Cardiac fibroblast (primary cell): ENCODE data around the gene PTPRG.
A peak's percentile ranks its signal among the peaks of the same experiment; 100 is the strongest.

Source experiments
- DNase-seq, 2 donors: peaks; one replicate each; pipeline versions ENCODE4 v3.0.0 to v3.0.0-alpha.2; 2010; ENCODE audit warnings: low read depth in 2 of 2
- H3K4me3 ChIP-seq, 2 donors: replicated peaks in 1 of 2; 1 replicate in 1 of 2; 2 replicates in 1 of 2; pipeline ENCODE4 v1.5.1; 2011; ENCODE audit warnings: low read depth in 2 of 2, low read length in 2 of 2, mild to moderate bottlenecking in 2 of 2, moderate library complexity in 1 of 2
- TF ChIP-seq, protein P1 (sequence below): IDR thresholded peaks from one replicate; pipeline ENCODE4 v1.5.1; 2011; ENCODE audit warnings: low read depth, mild to moderate bottlenecking, low read length, inconsistent platforms

The PTPRG gene

DNA sequence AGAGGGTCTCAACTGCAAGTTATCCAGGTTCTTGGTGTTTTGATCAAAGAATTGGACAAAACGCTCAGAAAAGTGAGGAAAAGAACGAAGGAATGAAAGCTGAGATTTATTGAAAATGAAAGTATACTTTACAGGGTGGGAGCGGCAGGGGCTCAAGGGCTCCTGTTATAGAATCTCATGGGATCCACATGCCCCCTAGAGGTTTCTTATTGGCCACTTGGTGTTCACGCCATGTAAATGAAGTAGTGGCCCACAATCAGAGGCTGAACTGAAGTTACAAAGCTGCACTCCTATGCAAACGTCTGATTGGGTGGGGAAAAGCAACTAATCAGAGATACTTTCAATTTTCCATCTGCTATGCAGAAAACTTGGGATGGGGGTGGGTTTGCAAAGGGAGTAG is 216.7 kb downstream of the PTPRG start:
- TF ChIP-seq, protein P1, sequence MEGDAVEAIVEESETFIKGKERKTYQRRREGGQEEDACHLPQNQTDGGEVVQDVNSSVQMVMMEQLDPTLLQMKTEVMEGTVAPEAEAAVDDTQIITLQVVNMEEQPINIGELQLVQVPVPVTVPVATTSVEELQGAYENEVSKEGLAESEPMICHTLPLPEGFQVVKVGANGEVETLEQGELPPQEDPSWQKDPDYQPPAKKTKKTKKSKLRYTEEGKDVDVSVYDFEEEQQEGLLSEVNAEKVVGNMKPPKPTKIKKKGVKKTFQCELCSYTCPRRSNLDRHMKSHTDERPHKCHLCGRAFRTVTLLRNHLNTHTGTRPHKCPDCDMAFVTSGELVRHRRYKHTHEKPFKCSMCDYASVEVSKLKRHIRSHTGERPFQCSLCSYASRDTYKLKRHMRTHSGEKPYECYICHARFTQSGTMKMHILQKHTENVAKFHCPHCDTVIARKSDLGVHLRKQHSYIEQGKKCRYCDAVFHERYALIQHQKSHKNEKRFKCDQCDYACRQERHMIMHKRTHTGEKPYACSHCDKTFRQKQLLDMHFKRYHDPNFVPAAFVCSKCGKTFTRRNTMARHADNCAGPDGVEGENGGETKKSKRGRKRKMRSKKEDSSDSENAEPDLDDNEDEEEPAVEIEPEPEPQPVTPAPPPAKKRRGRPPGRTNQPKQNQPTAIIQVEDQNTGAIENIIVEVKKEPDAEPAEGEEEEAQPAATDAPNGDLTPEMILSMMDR = no peak
- no peak overlapping the region for H3K4me3 ChIP-seq
- DNase-seq = no peak

- TF ChIP-seq, protein P1 = no peak
- no peak overlapping the region for H3K4me3 ChIP-seq
- no peak for DNase-seq
Observed at GRCh38 chr3:61780016-61780415, 218.6 kb downstream of the PTPRG start.

DNA sequence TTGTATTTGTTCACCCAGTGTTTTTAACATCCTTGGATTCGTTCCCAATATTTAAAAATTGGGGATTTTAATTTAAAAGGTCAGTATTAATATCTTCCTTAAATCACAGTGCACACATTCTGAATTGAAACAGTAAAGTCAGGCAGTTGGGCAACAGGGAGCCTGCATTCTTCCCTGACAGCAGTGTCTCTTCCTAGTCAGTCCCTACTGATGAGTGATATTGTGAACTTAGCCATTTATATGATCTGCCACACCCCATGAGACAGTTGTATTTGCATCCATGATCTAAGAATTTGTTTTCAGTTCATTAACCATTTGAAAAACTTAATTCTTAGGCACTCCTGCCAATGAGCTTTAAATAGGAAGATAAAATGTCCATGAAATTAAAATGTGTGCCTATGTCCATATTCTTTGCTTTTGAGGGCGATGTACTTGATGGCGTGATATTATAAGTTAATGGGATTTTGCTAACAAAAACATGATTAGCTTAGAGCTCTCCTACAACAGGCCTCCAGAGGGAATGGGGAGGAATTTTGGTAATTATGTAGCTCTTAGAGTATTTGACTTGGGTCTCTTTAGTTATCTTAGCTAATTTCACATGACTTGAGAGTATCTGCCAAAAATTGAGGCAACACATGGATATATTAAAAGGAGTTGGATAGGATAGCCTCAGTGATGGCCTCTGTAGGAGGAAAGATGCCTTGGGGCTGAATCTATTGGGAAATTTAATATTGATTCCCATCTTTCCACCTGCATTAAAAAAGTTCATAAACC is 219.3 kb downstream of the PTPRG start:
- TF ChIP-seq, protein P1 = no peak
- H3K4me3 ChIP-seq = no peak overlapping the region
- DNase-seq = no peak

GRCh38 chr3:61783993-61784718 is 222.8 kb downstream of the PTPRG start:
- peak; percentile 40 to 67 for DNase-seq
- TF ChIP-seq, protein P1 = no peak
- no peak overlapping the region for H3K4me3 ChIP-seq

GRCh38 chr3:61788623-61789507 is 227.5 kb downstream of the PTPRG start:
- no peak for DNase-seq
- TF ChIP-seq, protein P1 = no peak
- no peak overlapping the region for H3K4me3 ChIP-seq

DNA sequence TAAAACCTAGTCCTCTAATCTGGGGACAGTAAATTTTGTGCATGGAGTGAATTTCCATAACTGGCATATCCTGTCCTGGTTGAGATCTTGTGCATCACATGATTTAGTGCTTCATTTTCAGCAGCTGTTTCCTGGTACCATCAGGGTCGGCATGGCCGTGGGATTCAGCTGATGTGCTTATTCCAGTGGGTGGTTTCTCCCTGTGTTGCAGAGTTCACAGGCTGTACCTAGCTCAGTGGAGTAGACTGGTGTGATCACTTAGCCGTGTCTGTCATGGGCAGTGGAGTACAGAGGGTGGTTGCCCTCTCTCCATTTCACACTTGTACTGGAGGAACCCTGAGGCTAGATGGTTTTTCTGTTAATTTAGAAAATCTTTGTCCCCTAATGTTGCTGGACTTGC is 228.5 kb downstream of the PTPRG start:
- DNase-seq = no peak
- TF ChIP-seq, protein P1 = no peak
- no peak overlapping the region for H3K4me3 ChIP-seq
